ENCODE measurements around the gene DGKI.
"Not testable (repeated sequence)": the region's sequence is repeated elsewhere in the genome, so short reads cannot be mapped to it uniquely, and the experiment has no call there.

Gene DGKI

GRCh38 chr7:137454767-137455166 lies 392.0 kb downstream of the DGKI start:
- DNase-seq = no peak

- peak in 1 of 2 experiments; percentile 42 for DNase-seq
Measured at GRCh38 chr7:137454246-137454724, 392.5 kb downstream of the DGKI start.

- no peak for DNase-seq
Measured at GRCh38 chr7:137453356-137453755, 393.4 kb downstream of the DGKI start.

GRCh38 chr7:137449016-137449415 lies 397.8 kb downstream of the DGKI start:
- DNase-seq = no peak

- DNase-seq = not testable (repeated sequence)
Measured at GRCh38 chr7:137448572-137448971, 398.2 kb downstream of the DGKI start.

- no peak for DNase-seq
Measured at GRCh38 chr7:137446025-137446424, 400.7 kb downstream of the DGKI start.

GRCh38 chr7:137445268-137445667 lies 401.5 kb downstream of the DGKI start:
- no peak for DNase-seq

GRCh38 chr7:137443616-137444015 lies 403.2 kb downstream of the DGKI start:
- no peak for DNase-seq

GRCh38 chr7:137441451-137441850 lies 405.3 kb downstream of the DGKI start:
- DNase-seq = no peak

- DNase-seq = no peak
Measured at GRCh38 chr7:137439829-137440825, 406.6 kb downstream of the DGKI start.

- DNase-seq = no peak
Measured at GRCh38 chr7:137434946-137435345, 411.8 kb downstream of the DGKI start.

- no peak for DNase-seq
Measured at GRCh38 chr7:137434530-137434929, 412.2 kb downstream of the DGKI start.

GRCh38 chr7:137423321-137423720 lies 423.5 kb downstream of the DGKI start:
- DNase-seq = no peak

- no peak for DNase-seq
Measured at GRCh38 chr7:137421366-137421765, 425.4 kb downstream of the DGKI start.

- DNase-seq = no peak
Measured at GRCh38 chr7:137418841-137419240, 427.9 kb downstream of the DGKI start.

- no peak for DNase-seq
Measured at GRCh38 chr7:137417464-137417863, 429.3 kb downstream of the DGKI start.

- no peak for DNase-seq
Measured at GRCh38 chr7:137413901-137414300, 432.9 kb downstream of the DGKI start.

- no peak for DNase-seq
Measured at GRCh38 chr7:137411446-137411845, 435.3 kb downstream of the DGKI start.

- no peak for DNase-seq
Measured at GRCh38 chr7:137408126-137408525, 438.6 kb downstream of the DGKI start.

GRCh38 chr7:137407078-137407477 lies 439.7 kb downstream of the DGKI start:
- no peak for DNase-seq

GRCh38 chr7:137404660-137405317 lies 442.0 kb downstream of the DGKI start:
- DNase-seq = no peak

- no peak for DNase-seq
Measured at GRCh38 chr7:137403353-137403695, 443.4 kb downstream of the DGKI start.

GRCh38 chr7:137402536-137403352 lies 444.0 kb downstream of the DGKI start:
- no peak for DNase-seq
